Measurements from ENCODE around the gene DPM3.
"Not testable (repeated sequence)": the region's sequence is repeated elsewhere in the genome, so short reads cannot be mapped to it uniquely, and the experiment has no call there.

DPM3 gene

DNA sequence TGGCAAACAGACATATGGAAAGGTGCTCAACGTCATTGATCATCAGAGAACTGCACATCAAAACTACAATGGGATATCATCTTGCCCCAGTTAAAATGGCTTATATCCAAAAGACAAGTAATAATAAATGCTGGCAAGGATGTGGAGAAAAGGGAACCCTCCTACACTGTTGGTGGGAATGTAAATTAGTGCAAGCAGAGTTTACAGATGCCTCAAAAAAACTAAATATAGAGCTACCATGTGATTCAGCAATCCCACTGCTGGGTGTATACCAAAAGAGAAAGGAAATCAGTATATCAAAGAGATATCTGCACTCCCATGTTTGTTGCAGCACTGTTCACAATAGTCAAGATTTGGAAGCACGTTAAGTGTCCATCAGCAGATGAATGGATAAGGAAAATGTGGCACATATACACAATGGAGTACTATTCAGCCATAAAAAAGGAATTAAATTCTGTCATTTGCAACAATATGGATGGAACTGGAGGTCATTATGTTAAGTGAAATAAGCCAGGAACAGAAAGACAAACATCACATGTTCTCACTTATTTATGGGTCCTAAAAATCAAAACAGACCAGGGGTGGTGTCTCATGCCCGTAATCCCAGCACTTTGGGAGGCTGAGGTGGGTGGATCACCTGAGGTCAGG is 15.8 kb upstream of the DPM3 start:
- DNase-seq = not testable (repeated sequence)

DNA sequence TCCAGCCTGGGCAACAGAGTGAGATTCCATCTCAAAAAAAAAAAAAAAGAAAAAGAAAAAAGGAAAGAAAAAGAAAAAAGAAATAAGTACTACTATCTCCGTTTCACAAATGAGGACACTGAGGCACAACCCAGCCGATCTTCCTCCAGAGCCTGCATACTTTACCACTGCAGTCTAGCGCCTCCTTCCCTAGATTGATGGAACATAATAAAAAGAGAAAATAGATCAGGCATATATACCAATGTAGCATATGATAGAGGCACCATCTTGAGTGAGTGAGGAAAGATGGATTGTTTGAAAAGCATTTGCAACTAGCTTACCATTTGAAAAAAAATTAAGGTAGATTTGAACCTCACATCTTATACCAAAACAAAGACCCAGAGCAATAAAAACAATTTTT is 5.2 kb upstream of the DPM3 start:
- DNase-seq = no peak

DNA sequence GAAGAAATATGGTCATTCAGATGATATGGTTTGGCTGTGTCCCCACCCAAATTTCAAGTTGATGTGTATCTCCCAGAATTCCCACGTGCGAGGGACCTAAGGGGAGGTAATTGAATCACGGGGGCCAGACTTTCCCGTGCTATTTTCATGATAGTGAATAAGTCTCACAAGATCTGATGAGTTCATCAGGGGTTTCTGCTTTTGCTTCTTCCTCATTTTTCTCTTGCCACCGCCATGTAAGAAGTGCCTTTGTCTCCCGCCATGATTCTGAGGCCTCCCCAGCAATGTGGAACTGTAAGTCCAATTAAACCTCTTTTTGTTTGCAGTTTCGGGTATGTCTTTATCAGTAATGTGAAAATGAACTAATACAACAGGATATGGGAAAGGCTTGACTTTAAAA is 1.4 kb upstream of the DPM3 start:
- DNase-seq = no peak

DNA sequence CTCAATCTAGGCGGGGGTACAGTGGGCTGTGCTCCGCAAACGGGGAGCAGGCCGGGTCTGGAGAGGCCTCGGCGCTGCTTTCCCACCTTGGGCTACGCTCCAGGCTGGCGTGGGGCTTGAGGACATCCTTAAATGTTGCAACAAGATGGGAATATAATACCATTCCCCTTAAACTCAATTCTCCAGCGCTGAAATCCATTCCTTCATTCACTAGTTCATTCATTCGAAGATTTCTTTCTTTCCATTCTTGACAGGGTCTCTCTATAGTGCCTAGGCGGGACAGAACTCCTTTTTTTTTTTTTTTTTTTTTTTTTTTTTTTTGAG is 261 bp upstream of the DPM3 start:
- no peak for DNase-seq

DNA sequence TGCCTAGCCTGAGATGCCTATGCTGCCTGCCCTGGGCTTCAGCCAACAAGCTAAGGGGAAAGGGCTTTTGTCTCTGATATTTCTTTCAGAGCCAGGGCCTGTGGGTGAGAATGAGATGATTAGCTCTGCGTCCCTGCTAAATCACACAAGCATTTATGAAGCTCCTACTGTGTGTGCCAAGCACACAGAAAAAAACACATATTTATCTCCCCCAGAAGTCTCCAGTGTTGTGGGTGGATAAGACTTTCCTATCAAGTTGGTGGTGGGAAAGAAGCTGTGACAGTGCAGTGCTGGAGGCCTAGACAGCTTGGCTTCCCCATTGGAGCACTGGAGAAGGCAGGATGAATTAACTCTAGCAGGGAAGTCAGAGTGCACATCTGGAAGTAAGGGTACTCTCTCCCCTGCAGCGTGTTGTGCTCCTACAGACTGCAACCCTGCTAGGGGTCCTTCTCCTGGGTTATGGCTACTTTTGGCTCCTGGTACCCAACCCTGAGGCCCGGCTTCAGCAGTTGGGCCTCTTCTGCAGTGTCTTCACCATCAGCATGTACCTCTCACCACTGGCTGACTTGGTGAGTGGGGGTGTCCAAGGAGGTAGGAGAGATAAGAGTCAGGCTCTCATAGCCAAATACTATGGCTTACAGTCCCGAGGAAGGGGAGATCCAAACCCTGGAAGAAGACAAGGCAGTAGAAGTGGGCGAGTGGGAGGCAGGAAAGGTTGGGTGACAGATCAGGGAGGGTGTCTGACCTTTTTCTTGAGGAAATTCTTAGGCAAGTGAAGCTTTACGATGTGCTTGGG is 3.0 kb downstream of the DPM3 start:
- no peak for DNase-seq

DNA sequence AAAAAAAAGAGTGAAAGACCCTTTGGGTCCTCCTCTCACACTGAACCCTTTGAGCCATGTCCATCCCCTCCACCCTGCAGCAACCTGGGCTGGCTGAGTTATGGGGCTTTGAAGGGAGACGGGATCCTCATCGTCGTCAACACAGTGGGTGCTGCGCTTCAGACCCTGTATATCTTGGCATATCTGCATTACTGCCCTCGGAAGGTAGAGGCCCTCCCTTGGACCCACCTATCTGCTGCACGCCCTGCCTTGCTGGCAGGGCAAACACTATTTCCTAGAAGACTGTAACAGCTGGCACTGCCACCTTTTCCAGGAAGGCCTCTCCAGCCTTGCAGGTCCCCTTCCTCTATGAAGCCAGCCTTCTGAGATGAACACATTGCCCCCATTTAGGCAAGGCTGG is 3.6 kb downstream of the DPM3 start:
- DNase-seq = no peak

DNA sequence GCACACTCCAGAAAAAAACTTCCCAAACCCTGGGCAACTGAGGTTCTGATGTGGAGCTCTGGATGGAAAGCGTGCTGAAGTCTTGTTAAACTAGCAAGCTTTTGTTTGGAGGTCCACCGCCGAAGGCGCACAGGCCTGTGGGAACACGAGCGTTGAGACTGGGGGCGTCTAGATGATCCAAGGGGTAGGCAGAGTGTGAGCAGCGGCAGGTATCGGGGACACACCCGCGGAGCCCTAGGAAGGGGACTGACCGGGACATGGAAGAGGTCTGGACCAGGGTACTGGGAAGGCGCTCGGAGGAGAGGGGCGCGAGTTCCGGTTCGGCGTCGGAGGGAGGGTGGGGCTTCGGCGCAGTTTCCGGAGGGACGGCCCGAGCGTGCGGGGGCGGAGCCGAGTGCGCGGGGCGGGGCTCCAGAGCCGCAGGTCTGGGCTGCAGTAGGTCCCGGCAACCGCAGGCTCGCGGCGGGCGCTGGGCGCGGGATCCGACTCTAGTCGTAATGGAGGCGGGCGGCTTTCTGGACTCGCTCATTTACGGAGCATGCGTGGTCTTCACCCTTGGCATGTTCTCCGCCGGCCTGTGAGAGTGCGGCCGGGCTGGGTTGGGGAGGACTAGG is 4.8 kb downstream of the DPM3 start, which contains the start of gene SLC50A1:
Gene SLC50A1, plus strand, starts transcription at position 438 of the 614 bp plus-strand sequence. Its CDS starts 60 bp downstream, at position 498.
- peak; percentile 96 for DNase-seq

DNA sequence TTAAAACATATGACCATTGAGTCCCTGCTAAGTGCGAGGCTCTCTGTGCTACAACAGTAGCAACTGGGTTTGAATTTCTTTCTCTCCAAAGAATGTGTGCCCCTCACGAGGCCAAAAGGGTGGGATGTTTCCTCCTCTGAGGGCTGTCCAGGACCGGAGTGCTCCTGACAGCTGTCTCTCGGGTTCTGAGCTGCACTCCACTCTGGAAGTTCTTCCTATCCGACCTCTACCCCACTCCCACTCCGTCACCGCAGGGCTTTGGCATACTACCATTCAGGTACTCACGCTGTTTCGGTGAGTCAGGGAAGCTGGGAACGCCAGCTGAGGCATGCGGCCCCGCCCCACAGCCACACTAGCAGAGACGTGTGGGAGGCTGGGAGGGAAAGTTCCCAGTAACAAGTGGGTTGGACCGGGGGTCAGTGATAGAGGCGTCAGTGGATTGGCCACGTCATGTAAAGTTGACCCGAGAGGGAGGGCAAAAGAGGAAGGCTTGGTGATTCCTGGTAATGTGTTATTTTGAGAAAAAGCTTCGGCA is 5.4 kb downstream of the DPM3 start:
- peak; percentile 55 for DNase-seq

DNA sequence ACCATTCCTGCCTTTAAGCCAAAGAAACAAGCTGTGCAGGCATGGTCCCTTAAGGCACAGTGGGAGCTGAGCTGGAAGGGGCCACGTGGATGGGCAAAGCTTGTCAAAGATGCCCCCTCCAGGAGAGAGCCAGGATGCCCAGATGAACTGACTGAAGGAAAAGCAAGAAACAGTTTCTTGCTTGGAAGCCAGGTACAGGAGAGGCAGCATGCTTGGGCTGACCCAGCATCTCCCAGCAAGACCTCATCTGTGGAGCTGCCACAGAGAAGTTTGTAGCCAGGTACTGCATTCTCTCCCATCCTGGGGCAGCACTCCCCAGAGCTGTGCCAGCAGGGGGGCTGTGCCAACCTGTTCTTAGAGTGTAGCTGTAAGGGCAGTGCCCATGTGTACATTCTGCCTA is 6.0 kb downstream of the DPM3 start:
- no peak for DNase-seq

DNA sequence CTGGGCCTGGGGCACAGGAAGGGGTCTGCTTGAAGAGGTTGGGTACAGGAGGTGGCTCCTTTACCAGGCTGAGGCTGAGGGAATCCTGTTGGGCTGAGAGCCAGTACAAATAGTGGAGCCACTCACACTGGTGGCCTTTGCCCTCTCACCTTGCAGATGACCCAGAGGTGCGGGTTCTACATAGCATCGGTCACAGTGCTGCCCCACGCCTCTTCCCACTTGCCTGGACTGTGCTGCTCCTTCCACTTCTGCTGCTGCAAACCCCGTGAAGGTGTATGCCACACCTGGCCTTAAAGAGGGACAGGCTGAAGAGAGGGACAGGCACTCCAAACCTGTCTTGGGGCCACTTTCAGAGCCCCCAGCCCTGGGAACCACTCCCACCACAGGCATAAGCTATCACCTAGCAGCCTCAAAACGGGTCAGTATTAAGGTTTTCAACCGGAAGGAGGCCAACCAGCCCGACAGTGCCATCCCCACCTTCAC is 6.5 kb downstream of the DPM3 start:
- DNase-seq = no peak

DNA sequence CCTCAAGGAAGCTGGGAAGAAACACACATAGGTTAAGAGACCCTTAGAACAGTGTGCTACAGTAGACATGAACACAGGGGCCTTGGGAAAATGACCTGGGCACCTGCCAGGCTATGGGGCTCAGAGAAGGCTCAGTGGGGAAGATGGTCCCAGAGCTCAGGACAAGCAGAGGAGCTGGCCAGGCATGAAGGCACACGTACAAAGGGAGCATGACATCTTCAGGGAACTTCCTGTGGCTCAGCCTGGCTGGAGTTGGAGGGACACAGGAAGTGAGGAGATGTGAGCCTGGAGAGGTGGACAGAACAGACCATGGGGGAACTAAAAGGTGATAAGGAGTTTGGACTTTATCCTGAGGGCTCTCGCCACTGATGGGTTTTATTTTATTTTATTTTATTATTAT is 8.5 kb downstream of the DPM3 start:
- DNase-seq = no peak

DNA sequence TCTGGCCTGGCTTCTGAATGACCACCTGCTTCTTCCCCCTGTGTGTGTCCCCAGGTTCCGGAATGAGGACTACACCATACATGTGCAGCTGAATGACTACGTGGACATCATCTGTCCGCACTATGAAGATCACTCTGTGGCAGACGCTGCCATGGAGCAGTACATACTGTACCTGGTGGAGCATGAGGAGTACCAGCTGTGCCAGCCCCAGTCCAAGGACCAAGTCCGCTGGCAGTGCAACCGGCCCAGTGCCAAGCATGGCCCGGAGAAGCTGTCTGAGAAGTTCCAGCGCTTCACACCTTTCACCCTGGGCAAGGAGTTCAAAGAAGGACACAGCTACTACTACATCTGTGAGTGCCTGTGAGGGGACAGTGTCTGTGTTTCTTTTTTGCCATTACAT is 9.0 kb downstream of the DPM3 start:
- no peak for DNase-seq

DNA sequence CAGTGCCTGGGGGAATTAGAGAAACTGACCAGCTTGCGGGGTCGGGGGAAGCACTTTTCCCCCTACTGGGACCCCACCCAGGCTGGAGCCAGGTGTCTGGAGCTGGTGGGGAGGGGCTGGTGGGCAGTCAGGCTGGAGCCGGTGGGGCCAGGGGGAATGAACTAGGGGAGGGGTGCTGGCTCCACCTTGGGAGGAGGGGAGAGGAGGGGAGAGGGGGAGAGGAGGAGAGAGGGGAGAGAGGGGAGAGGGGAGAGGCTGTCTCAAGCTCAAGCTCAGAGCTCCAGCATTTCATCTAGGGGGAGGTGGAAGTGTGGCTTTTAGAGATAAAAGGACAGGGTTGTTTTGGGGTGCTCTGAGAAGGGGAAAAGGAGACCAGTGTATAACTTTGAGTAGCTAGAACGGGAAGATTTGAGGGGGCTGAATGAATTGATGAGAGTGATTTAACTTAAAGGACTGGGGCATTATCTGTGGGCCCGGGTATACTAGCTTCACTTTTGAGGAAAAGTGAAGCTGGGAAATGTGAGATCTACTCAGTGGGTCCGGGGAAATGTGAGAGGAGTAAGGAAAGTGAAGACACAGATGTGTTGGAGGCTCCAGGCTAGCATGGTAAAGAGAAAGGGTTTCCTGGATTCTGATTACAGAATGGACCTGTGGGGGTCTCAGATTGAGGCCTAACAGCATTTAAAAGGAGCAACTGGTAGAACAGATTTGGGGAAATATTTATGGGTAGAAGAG is 9.9 kb downstream of the DPM3 start:
- no peak for DNase-seq

DNA sequence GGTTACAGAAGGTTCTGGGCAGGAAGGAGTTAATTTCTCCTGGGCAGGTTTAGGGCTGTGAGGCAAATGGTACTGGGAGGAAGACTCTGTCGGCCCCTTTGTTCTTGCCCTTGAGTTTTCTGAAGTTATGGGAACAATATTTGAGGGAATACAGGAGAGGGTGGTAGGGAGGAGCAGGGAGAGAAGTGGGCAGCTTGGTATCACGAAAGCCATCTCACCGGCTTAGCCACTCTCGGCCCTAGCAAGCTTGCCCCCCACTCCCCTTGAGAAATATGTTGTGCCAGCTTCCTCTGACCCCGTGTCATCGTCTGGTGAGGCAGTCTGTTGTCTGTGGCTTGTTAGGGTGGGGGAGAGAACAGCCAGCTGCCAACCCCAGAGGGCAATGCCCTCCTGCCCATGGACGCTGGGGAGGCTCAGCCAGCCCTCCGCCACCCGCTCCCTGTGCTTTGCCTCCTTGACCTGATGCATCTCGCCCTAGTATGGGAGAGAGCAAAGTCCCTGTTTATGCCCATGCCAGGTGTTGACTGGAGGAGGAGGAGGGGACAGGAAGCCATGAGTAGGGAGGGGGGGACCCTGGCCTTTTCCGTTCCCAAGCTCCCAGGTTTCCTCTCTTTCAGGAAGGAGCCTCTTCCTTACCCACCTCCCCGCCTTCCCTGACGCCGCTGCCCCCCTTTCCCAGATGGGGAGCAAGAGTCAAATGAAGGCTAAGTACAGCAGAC is 11.4 kb downstream of the DPM3 start:
- no peak for DNase-seq

DNA sequence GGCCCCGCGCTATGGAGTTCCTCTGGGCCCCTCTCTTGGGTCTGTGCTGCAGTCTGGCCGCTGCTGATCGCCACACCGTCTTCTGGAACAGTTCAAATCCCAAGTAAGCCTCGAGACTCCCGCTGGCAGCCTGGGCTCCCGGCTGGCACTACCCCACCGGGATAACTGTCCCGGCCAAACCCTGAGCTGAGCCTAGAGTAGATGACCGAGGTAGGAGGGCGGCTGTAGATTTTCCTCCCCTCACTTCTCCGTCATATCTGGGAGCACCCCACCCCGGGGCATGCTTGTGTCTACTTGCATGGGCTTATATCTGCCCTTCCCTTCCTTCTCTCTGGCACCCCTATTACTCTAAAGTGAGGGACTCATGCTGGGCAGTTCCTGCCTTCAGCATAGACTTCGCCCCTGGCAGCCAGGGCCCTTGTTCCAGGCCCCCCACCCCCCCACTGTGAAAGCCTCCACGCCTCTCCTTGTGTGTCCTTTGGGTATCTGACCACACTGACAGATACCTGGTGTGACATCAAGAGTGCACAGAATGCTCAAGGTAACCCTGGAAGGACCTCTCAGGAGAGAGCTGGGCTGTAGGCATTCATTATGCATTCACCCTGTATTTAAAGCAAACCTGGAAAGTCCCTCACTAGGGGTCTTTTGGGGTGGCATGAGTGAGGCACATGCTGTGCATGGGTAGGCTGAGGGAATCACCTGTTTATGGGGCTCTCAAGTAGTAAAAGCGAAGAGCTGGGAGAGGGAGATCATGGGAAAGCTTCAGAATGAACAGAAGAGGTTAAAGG is 12.2 kb downstream of the DPM3 start:
- DNase-seq = no peak

DNA sequence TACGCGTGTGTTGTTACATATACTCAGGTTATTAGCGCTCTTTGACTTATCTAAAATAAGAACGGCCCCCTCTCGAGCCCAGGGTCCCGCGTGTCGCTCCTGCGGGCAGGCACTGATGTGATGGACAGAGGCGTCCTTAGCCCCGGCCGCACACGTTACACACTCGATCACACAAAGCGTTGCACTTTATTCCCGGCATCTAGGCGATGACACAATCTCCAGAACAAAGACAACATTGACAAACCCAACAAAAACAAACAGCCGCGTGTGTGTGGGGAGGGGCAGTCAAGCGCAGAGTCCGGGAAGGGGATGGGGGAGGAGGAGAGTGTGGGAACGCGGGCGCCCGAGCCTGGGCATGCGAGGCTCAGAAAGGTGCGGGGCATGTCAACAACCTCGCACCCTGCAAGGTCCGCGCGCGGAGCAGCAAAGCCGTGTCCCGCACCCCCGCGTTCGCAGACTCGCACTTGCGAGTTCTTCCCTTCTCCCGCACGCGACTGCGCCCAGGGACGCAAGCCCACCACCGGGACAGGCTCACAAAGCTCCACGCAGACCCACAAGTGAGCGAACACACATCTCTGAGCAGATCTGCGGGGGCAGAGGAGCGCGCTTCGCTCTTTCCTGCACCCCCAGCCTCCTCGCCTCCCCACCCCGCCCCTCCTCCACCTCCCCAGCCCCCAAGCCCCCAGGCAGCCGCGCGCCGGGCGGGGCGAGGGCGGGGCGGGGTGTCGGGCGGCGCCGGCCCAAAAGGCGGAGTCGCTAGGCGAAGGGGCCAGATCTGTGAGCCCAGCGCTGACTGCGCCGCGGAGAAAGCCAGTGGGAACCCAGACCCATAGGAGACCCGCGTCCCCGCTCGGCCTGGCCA is 13.0 kb downstream of the DPM3 start, which contains the start of gene EFNA1:
Gene EFNA1, plus strand, starts transcription at position 772 of the 862 bp plus-strand sequence. CDS start 102 bp downstream, outside the sequence.
- DNase-seq = no peak

DNA sequence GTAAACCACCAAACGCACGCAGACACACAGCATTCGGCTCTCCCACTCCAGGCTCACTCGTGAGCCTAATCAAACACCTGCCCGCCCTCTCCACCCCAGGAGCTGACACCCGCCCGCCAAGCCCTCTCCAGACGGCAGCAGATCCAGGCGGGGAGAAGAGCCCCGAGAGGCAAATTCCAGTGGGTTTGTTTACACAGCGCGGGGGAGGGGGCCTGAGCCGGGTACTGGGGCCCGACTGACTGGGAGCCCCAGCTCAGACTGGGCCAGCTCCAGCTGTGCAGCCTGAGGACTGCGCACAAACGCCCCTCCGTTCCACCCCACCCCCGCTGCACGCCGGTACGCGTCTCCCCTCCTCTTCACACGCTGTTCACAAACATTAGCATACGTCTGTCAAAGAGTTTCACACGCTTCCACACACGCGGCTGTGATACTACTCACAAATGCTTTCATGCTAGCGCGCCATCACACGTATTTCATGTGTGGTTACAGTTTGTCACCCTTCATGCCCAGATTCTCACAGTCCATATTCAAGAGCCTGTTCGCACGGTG is 13.7 kb downstream of the DPM3 start:
- no peak for DNase-seq

DNA sequence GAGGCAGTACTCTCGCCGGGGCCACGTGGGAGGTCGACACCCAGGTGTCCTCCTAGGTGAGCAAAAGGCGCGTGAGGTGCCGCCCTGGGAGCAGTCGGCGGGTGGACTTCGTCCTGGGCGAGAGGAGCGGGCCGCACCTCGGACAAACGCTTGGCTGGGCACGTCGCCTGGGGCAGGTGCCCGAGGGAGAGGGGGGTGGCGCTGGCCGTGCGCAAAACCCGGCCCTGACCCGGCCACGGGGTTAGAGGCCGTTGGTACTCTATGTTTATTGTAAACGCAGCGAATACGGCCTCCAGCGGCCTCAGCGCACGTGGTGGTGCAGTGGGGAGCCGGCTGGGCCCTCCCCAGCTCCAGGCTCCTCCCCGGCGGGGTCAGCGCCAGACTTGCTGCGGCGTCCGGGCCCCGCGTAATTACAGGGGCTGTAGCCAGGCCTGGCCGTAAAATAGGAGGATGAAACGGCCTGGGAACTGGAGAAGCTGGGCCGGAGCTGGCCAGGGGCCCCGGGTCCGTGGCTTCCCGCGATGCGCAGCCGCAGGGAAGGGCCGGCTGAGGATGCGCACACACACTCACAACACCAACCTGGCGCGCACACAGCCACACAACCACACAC is 14.3 kb downstream of the DPM3 start:
- DNase-seq = no peak

DNA sequence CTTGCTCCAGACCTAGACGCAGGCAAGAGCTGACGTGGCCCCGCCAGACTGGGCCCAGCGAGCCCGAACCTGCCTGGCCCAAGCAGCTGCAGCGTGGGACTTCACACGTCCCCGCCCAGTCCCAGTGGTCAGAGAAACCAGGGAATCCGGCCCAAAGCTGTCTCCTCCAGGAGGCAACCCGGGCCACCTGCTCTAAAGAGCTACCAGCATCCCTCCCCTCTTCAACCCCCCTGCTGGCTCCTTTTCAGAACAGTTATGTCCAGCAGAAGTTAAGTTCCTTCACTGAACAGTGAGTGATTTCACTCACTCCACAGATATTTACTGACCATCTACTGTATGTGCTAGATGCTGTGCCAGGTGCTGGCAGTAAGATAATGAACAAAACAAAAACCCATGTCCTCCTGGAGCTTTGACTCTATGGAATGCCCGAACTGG is 14.8 kb downstream of the DPM3 start:
- DNase-seq = no peak
